D721Med (cell line): ENCODE data around the gene CPPED1.

Experiments used
- DNase-seq: peaks from one replicate; pipeline ENCODE4 v3.0.0; 2011; ENCODE audit warnings: low spot score; ENCODE audit not compliant: insufficient read length
- FAIRE-seq: peaks from 2 replicates; lab custom pipeline; 2011; peaks lifted over from hg19 to GRCh38; lab: Jason Lieb, UNC
- CTCF ChIP-seq: IDR thresholded peaks from 2 replicates; pipeline ENCODE4 v1.5.1; 2012; ENCODE audit warnings: mild to moderate bottlenecking, control low read depth; ENCODE audit not compliant: insufficient read depth; ENCODE audit errors: missing control alignments

Gene CPPED1

GRCh38 chr16:12716658-12717057, 87.0 kb downstream of the CPPED1 start:
- FAIRE-seq (no peak), DNase-seq (no peak)
- no peak for TF ChIP-seq CTCF

GRCh38 chr16:12709807-12710206, 93.9 kb downstream of the CPPED1 start:
- TF ChIP-seq CTCF, result no peak
- DNase-seq, result no peak
- no peak for FAIRE-seq

GRCh38 chr16:12708266-12708665, 95.4 kb downstream of the CPPED1 start:
- no peak for DNase-seq
- FAIRE-seq, result no peak
- TF ChIP-seq CTCF, result no peak

GRCh38 chr16:12706628-12707027, 97.1 kb downstream of the CPPED1 start:
- no peak for FAIRE-seq
- DNase-seq, result no peak
- no peak for TF ChIP-seq CTCF

- DNase-seq (no peak), FAIRE-seq (no peak)
- TF ChIP-seq CTCF, result no peak
Observed at GRCh38 chr16:12704492-12705111, 99.1 kb downstream of the CPPED1 start.

- TF ChIP-seq CTCF, result no peak
- FAIRE-seq, result no peak
Observed at GRCh38 chr16:12703935-12704334, 99.8 kb downstream of the CPPED1 start.

GRCh38 chr16:12700161-12700560, 103.5 kb downstream of the CPPED1 start:
- FAIRE-seq (no peak), DNase-seq (no peak)
- TF ChIP-seq CTCF, result no peak

More at GRCh38 chr16:12703935-12704334, 99.8 kb downstream of the CPPED1 start:
- no peak for DNase-seq
